ENCODE results near the gene TMSB4Y. TPM values are rescaled to one million over a fixed set of nuclear protein-coding genes. Genes with fewer than 3 reads are reported as not detected.

Gene TMSB4Y
- not detected for total RNA-seq

GRCh38 chrY:13703568-13703968 is at the start of gene TMSB4Y:
Gene TMSB4Y (plus strand): TSS chrY:13703899.
- DNase-seq = no peak

- DNase-seq = no peak
Observed at GRCh38 chrY:13664162-13664561, 39.5 kb upstream of the TMSB4Y start.

- no peak for DNase-seq
Observed at GRCh38 chrY:13671122-13671521, 32.6 kb upstream of the TMSB4Y start.

- DNase-seq = no peak
Observed at GRCh38 chrY:13702276-13702675, 1.4 kb upstream of the TMSB4Y start.

GRCh38 chrY:13704121-13704930 is 627 bp downstream of the TMSB4Y start:
- DNase-seq = no peak

GRCh38 chrY:13705197-13705596 is 1.5 kb downstream of the TMSB4Y start:
- no peak for DNase-seq

GRCh38 chrY:13708038-13708437 is 4.3 kb downstream of the TMSB4Y start:
- no peak for DNase-seq

- DNase-seq = no peak
Observed at GRCh38 chrY:13718996-13719395, 15.3 kb downstream of the TMSB4Y start.

- no peak for DNase-seq
Observed at GRCh38 chrY:13729517-13729916, 25.8 kb downstream of the TMSB4Y start.

GRCh38 chrY:13738618-13739017 is 34.9 kb downstream of the TMSB4Y start:
- no peak for DNase-seq

- no peak for DNase-seq
Observed at GRCh38 chrY:13751289-13752071, 47.8 kb downstream of the TMSB4Y start.

GRCh38 chrY:13754661-13755060 is 51.0 kb downstream of the TMSB4Y start:
- no peak for DNase-seq

Other genes starting within 250 kb of the TMSB4Y start
- 0.10 TPM for gene UTY, start 223.9 kb upstream of the TMSB4Y start, total RNA-seq